ENCODE data around the gene CAPRIN1. TPM values are rescaled to one million over a fixed set of nuclear protein-coding genes. Genes with fewer than 3 reads are reported as not detected.

CAPRIN1 gene
- total and polyA plus RNA-seq, 10 of the 15 experiments (the other 5 are each of a cell fraction or from before 2014, with no cell fraction given), result 50.4 to 228 (median 191) TPM

GRCh38 chr11:34034053-34034452, 17.5 kb upstream of the CAPRIN1 start (continued):
- no peak for TF ChIP-seq REST (IDR thresholded peaks at IDR 0.05; ENCODE audit: low read depth, low read length)
- no peak for TF ChIP-seq SREBF1 (IDR thresholded peaks at IDR 0.05; ENCODE audit: low read length)

DNA sequence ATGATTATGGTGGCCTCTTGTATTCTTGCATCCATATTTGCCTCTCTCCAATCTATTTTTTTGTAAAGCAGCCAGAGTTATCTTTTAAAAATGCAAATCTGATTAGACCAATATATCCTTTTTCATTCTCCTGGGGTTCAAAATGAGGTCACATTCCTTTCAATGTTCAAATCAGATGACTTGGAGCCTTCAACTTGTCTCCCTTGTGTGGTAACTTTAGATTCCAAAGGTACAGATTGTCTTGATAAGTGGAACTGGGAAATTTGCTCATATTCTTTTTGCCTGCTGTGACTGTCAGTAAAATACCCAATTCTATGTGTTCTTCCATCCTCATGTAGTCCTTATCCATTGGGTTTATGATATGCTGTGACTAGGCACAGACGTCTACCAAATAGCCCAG, 15.1 kb upstream of the CAPRIN1 start:
- POLR2A ChIA-PET, result no interaction called here
- no peak overlapping the region for H3K4me3 ChIP-seq
- SMC1A ChIA-PET (ENCODE audit: uncharacterized antibody, unreplicated experiment), result no interaction called here
- no peak overlapping the region for H2AFZ ChIP-seq (ENCODE audit: control insufficient read depth, low read depth, low read length)
- no TSS peak for BruUV-seq (replicated peaks)
- no peak for DNase-seq (ENCODE audit: low read depth, low spot score)
- no peaks in the 10 kb centered on the region for H3K9me3 ChIP-seq (replicated peaks; ENCODE audit: control insufficient read depth, insufficient read depth, low read length)
- H3K4me1 ChIP-seq (ENCODE audit: control insufficient read depth, insufficient read depth, low read length), result no peaks in the 10 kb centered on the region
- CTCF ChIA-PET, result no interaction called here
- RAD21 ChIA-PET (ENCODE audit: unreplicated experiment), result no interaction called here
- ATAC-seq, result no peak
- FAIRE-seq, result no peak
- H3K36me3 ChIP-seq (ENCODE audit: control insufficient read depth in 2 of 2, insufficient read depth in 2 of 2, low read length in 1 of 2), result no peaks in the 10 kb centered on the region
- no peaks in the 10 kb centered on the region for H3K79me2 ChIP-seq (ENCODE audit: control insufficient read depth, insufficient read depth, low read length)
- no peak overlapping the region for H3K4me2 ChIP-seq (ENCODE audit: control insufficient read depth, insufficient read depth)
- intact Hi-C loops (cut with micrococcal nuclease; ENCODE audit: unreplicated experiment) (no loop called here), in situ Hi-C loops (cut with MboI) (no loop called here)
- no peak overlapping the region for H3K9ac ChIP-seq (ENCODE audit: control insufficient read depth, insufficient read depth, low read length)
- no peaks in the 10 kb centered on the region for H4K20me1 ChIP-seq (ENCODE audit: control insufficient read depth, insufficient read depth)
- WGBS (ENCODE audit: insufficient coverage, insufficient replicate concordance, low lambda C conversion rate, missing lambda C conversion rate), result 43% methylated on average over 1 of the region's 1 CpG
- H3K27ac ChIP-seq (ENCODE audit: control insufficient read depth, insufficient read depth), result no peak overlapping the region
- no peaks in the 10 kb centered on the region for H3K27me3 ChIP-seq (replicated peaks in 1 of 2; ENCODE audit: control insufficient read depth in 2 of 2, insufficient read depth in 2 of 2, low read length in 1 of 2)
- TF ChIP-seq ETV6 (conservative IDR thresholded peaks at IDR 0.05 in 1 of 2, IDR thresholded peaks at IDR 0.05 in 1 of 2; ENCODE audit: borderline replicate concordance in 1 of 2, low read depth in 1 of 2) (no peak), NR2F1 (conservative IDR thresholded peaks at IDR 0.05) (no peak), FOS (IDR thresholded peaks at IDR 0.05; ENCODE audit: borderline replicate concordance, extremely low read depth, insufficient read length) (no peak), MLLT1 (IDR thresholded peaks at IDR 0.05) (no peak), RELA (IDR thresholded peaks at IDR 0.05; ENCODE audit: borderline replicate concordance, partially characterized antibody) (no peak)
- TF ChIP-seq, protein P1, sequence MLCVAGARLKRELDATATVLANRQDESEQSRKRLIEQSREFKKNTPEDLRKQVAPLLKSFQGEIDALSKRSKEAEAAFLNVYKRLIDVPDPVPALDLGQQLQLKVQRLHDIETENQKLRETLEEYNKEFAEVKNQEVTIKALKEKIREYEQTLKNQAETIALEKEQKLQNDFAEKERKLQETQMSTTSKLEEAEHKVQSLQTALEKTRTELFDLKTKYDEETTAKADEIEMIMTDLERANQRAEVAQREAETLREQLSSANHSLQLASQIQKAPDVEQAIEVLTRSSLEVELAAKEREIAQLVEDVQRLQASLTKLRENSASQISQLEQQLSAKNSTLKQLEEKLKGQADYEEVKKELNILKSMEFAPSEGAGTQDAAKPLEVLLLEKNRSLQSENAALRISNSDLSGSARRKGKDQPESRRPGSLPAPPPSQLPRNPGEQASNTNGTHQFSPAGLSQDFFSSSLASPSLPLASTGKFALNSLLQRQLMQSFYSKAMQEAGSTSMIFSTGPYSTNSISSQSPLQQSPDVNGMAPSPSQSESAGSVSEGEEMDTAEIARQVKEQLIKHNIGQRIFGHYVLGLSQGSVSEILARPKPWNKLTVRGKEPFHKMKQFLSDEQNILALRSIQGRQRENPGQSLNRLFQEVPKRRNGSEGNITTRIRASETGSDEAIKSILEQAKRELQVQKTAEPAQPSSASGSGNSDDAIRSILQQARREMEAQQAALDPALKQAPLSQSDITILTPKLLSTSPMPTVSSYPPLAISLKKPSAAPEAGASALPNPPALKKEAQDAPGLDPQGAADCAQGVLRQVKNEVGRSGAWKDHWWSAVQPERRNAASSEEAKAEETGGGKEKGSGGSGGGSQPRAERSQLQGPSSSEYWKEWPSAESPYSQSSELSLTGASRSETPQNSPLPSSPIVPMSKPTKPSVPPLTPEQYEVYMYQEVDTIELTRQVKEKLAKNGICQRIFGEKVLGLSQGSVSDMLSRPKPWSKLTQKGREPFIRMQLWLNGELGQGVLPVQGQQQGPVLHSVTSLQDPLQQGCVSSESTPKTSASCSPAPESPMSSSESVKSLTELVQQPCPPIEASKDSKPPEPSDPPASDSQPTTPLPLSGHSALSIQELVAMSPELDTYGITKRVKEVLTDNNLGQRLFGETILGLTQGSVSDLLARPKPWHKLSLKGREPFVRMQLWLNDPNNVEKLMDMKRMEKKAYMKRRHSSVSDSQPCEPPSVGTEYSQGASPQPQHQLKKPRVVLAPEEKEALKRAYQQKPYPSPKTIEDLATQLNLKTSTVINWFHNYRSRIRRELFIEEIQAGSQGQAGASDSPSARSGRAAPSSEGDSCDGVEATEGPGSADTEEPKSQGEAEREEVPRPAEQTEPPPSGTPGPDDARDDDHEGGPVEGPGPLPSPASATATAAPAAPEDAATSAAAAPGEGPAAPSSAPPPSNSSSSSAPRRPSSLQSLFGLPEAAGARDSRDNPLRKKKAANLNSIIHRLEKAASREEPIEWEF (IDR thresholded peaks at IDR 0.05; ENCODE audit: insufficient replicate concordance, low read depth, low read length), result no peak

Measured in GM12878 (cell line).